Smooth muscle cell (in vitro differentiated cells): Measurements from ENCODE around the gene HEPACAM. TPM values are rescaled to one million over a fixed set of nuclear protein-coding genes. Genes with fewer than 3 reads are reported as not detected.

Experiments used
- DNase-seq: peaks from one replicate; lab custom pipeline; 2025; ENCODE audit not compliant: unreplicated experiment; lab: John Stamatoyannopoulos, UW
- H2AFZ ChIP-seq: fragments of 200-600 bp; sonication (generic); 2 replicates; pipeline ENCODE4 v1.6.0; 2016; ENCODE audit warnings: antibody characterized with exemption, low read depth, mild to moderate bottlenecking
- H3F3A ChIP-seq: fragments of 200-600 bp; sonication (generic); 2 replicates; pipeline ENCODE4 v1.6.0; 2017; ENCODE audit warnings: antibody characterized with exemption, low read depth
- H3K27ac ChIP-seq: fragments of 200-600 bp; sonication (generic); 2 replicates; pipeline ENCODE4 v1.5.1; 2016; ENCODE audit warnings: low read depth, mild to moderate bottlenecking
- H3K27me3 ChIP-seq: fragments of 200-600 bp; sonication (generic); 2 replicates; pipeline ENCODE4 v1.6.1; 2016; ENCODE audit warnings: low read depth, mild to moderate bottlenecking
- H3K36me3 ChIP-seq: fragments of 200-600 bp; sonication (generic); 2 replicates; pipeline ENCODE4 v1.5.1; 2016; ENCODE audit warnings: low read depth
- H3K4me1 ChIP-seq: fragments of 200-600 bp; sonication (generic); 2 replicates; pipeline ENCODE4 v1.5.1; 2016; ENCODE audit warnings: low read depth
- H3K4me2 ChIP-seq: fragments of 200-600 bp; sonication (generic); 2 replicates; pipeline ENCODE4 v1.6.0; 2016; ENCODE audit warnings: mild to moderate bottlenecking
- H3K4me3 ChIP-seq: fragments of 200-600 bp; sonication (generic); 2 replicates; pipeline ENCODE4 v1.5.1; 2016; ENCODE audit warnings: mild to moderate bottlenecking
- H3K79me2 ChIP-seq: fragments of 200-600 bp; sonication (generic); 2 replicates; pipeline ENCODE4 v1.6.0; 2016; ENCODE audit warnings: low read depth, mild to moderate bottlenecking
- H3K9ac ChIP-seq: fragments of 200-600 bp; sonication (generic); 2 replicates; pipeline ENCODE4 v1.6.0; 2016; ENCODE audit warnings: low read depth
- H3K9me3 ChIP-seq: fragments of 200-600 bp; sonication (generic); replicated peaks from 2 replicates; pipeline ENCODE4 v1.5.1; 2016; ENCODE audit warnings: low read depth
- H4K20me1 ChIP-seq: fragments of 200-600 bp; sonication (generic); 2 replicates; pipeline ENCODE4 v1.6.0; 2016; ENCODE audit warnings: low read depth
- WGBS: methylation state at CpG from one replicate; pipeline ENCODE4 v1.1.7; 2016; ENCODE audit warnings: low lambda C conversion rate; 5-methylcytosine and 5-hydroxymethylcytosine counted together
- polyA plus RNA-seq: library from polyadenylated mRNA; unstranded; fragments of >200 nt; fragmentation: Nextera tagmentation; extraction: Ambion mirVana; gene quantifications from 2 replicates; pipeline ENCODE4 v1.2.1, GENCODE V29; 2016
- total RNA-seq: library from RNA; depleted of rRNA; stranded (reverse); fragments of >200 nt; gene quantifications from 2 replicates; pipeline ENCODE4 v1.2.3, GENCODE V29; 2014
- TF ChIP-seq, protein P1 (sequence below): fragments of 200-600 bp; sonication (generic); IDR thresholded peaks from 2 replicates; pipeline ENCODE4 v1.5.1; 2017; ENCODE audit warnings: borderline replicate concordance, mild to moderate bottlenecking, antibody characterized with exemption; ENCODE audit not compliant: insufficient read depth, poor library complexity, severe bottlenecking

The HEPACAM gene
- total and polyA plus RNA-seq, 2 experiments from 2014 or later, result not detected

DNA sequence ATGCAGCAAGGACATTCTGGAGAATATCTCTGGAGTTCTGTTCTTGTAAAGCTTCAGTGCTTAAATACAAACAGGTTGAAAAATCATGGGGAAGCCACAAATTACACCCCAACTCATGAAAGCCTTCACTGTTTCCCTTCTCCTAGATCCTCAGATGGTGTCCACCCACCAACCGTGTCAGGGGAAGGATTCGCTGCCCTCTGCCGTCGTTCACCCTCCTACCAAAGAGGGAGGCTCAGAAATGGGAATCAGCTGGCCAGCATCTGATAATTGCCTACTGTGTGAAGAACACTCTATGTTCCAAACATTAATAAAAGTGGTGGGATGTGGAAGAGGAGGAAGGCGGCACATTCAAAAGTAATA, 7.4 kb upstream of the HEPACAM start:
- Histone ChIP-seq H4K20me1 (no peaks in the 10 kb centered on the region), H3K36me3 (no peaks in the 10 kb centered on the region), H2AFZ (no peak overlapping the region), H3K4me2 (no peak overlapping the region), H3K9me3 (no peaks in the 10 kb centered on the region), H3K9ac (no peak overlapping the region), H3K4me3 (no peak overlapping the region), H3K27me3 (no peaks in the 10 kb centered on the region), H3F3A (no peaks in the 10 kb centered on the region), H3K4me1 (peaks cover 12% of the 10 kb centered on the region), H3K27ac (no peak overlapping the region), H3K79me2 (no peaks in the 10 kb centered on the region)
- 86% methylated on average over 5 of the region's 5 CpGs for WGBS
- DNase-seq, result no peak
- TF ChIP-seq, protein P1, sequence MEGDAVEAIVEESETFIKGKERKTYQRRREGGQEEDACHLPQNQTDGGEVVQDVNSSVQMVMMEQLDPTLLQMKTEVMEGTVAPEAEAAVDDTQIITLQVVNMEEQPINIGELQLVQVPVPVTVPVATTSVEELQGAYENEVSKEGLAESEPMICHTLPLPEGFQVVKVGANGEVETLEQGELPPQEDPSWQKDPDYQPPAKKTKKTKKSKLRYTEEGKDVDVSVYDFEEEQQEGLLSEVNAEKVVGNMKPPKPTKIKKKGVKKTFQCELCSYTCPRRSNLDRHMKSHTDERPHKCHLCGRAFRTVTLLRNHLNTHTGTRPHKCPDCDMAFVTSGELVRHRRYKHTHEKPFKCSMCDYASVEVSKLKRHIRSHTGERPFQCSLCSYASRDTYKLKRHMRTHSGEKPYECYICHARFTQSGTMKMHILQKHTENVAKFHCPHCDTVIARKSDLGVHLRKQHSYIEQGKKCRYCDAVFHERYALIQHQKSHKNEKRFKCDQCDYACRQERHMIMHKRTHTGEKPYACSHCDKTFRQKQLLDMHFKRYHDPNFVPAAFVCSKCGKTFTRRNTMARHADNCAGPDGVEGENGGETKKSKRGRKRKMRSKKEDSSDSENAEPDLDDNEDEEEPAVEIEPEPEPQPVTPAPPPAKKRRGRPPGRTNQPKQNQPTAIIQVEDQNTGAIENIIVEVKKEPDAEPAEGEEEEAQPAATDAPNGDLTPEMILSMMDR, result no peak

DNA sequence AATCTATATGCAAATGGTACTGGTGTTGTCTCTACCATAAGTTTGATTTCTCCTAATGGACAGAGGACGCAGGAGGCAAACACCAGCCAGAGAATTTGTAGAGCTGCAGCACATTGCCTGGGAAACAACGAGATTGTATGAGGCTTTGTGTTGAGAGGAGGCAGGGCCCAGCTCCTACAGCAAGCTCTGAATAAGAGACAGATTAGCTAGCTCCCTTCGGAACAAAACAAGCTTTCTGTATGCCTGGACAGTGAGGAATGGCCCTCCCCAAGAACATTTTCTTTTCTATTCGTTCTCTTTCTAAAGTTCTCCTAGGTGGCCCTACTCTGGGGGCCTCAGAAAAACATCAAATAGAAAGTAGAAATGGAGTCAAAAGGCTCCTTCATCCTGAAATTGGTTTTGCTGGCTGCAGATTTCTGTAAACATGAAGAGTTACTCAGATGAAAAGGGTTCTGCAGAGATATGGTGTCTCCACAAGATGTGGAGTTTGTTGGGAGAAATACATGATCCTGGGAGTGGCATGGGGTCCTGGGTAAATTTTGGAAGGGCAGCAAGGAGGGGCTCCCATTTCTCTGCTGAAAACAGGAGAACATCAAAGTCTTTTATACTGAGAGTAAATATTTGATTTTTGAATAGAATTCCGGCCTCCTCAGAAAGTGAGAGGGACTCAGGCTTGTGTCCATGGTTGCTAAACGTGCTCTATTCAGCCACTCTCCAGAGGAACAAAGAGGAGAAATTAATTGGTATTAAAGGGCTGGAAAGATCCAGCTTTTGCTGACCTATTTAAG, 6.8 kb upstream of the HEPACAM start:
- Histone ChIP-seq H3K36me3 (no peaks in the 10 kb centered on the region), H4K20me1 (no peaks in the 10 kb centered on the region), H3K4me1 (peaks cover 12% of the 10 kb centered on the region), H3K27ac (no peak overlapping the region), H3K9ac (no peak overlapping the region), H3K27me3 (no peaks in the 10 kb centered on the region), H3K4me2 (no peak overlapping the region), H3K9me3 (no peaks in the 10 kb centered on the region), H3F3A (no peaks in the 10 kb centered on the region), H2AFZ (no peak overlapping the region), H3K4me3 (no peak overlapping the region), H3K79me2 (no peaks in the 10 kb centered on the region)
- no peak for DNase-seq
- 77% methylated on average over 6 of the region's 6 CpGs for WGBS
- TF ChIP-seq, protein P1, result no peak

DNA sequence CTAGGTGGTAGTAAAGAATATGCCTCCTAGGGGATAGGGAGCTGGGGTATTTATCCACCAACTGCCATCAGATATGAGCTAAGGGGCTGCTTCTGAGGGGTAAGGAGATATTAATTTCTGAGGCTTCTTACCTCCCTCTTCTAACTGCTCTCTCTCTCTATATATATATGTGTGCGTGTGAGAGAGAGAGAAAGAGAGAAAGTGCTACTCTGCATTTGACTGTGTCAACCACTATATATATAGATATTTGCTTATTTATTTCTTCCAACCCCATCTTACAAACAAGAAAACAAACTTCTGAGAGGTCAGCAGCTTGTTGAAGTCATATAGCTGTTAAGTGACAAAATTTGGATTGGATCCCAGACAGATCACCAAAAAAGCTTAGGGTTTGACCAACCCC, 5.9 kb upstream of the HEPACAM start:
- TF ChIP-seq, protein P1, result no peak
- H4K20me1 ChIP-seq, result no peaks in the 10 kb centered on the region
- no peaks in the 10 kb centered on the region for H3K79me2 ChIP-seq
- H3K27ac ChIP-seq, result no peak overlapping the region
- H3F3A ChIP-seq, result no peaks in the 10 kb centered on the region
- H3K4me3 ChIP-seq, result no peak overlapping the region
- no peaks in the 10 kb centered on the region for H3K9me3 ChIP-seq
- no peak overlapping the region for H3K9ac ChIP-seq
- 96% methylated on average over 1 of the region's 1 CpG for WGBS
- H3K4me2 ChIP-seq, result no peak overlapping the region
- H2AFZ ChIP-seq, result no peak overlapping the region
- DNase-seq, result no peak
- H3K27me3 ChIP-seq, result peaks cover 2% of the 10 kb centered on the region
- H3K4me1 ChIP-seq, result peaks cover 12% of the 10 kb centered on the region
- H3K36me3 ChIP-seq, result no peaks in the 10 kb centered on the region

- no peaks in the 10 kb centered on the region for H3K36me3 ChIP-seq
- DNase-seq, result no peak
- WGBS, result 83% methylated on average over 6 of the region's 6 CpGs
- peaks cover 29% of the 10 kb centered on the region for H3K4me1 ChIP-seq
- no peaks in the 10 kb centered on the region for H3F3A ChIP-seq
- no peaks in the 10 kb centered on the region for H3K79me2 ChIP-seq
- H3K4me2 ChIP-seq, result no peak overlapping the region
- H3K9me3 ChIP-seq, result no peaks in the 10 kb centered on the region
- no peaks in the 10 kb centered on the region for H4K20me1 ChIP-seq
- TF ChIP-seq, protein P1, result no peak
- no peak overlapping the region for H2AFZ ChIP-seq
- no peak overlapping the region for H3K9ac ChIP-seq
- peaks cover 13% of the 10 kb centered on the region for H3K27me3 ChIP-seq
- H3K4me3 ChIP-seq, result no peak overlapping the region
- H3K27ac ChIP-seq, result no peak overlapping the region
Observed at GRCh38 chr11:124938970-124939369, 3.1 kb upstream of the HEPACAM start.
